ENCODE measurements around the gene CROCC.

- no peak for TF ChIP-seq CTCF (IDR thresholded peaks at IDR 0.05)
- no peak for TF ChIP-seq EZH2phosphoT487 (IDR thresholded peaks at IDR 0.05)
- no peak for TF ChIP-seq EZH2 (IDR thresholded peaks at IDR 0.05)
These were observed 47.9 kb downstream of the CROCC start for GRCh38 chr1:16969651-16970050.

Measured in neural progenitor cell (in vitro differentiated cells).